ENCODE data around the gene NDUFAF7.

NDUFAF7 gene

GRCh38 chr2:37246205-37246604 is 14.7 kb downstream of the NDUFAF7 start:
- Histone ChIP-seq H4K8ac (ENCODE audit: low read depth, low read length) (no peak overlapping the region), H3K36me3 (ENCODE audit: control insufficient read depth in 1 of 2, insufficient read depth in 2 of 2, low read length in 2 of 2) (peaks cover 8 to 21% of the 10 kb centered on the region in 2 experiments), H2AFZ (ENCODE audit: insufficient read depth, low read length, poor library complexity) (no peak overlapping the region), H3K4ac (ENCODE audit: low read depth, low read length) (no peak overlapping the region), H2BK12ac (ENCODE audit: low read length) (no peak overlapping the region), H3K4me1 (ENCODE audit: control insufficient read depth in 1 of 2, insufficient read depth in 2 of 2, low read length in 2 of 2) (no peaks in the 10 kb centered on the region), H2BK5ac (ENCODE audit: low read depth, low read length, poor library complexity) (no peak overlapping the region), H3K9ac (ENCODE audit: low read length) (no peak overlapping the region), H3K4me2 (ENCODE audit: low read length) (no peak overlapping the region), H3K4me3 (ENCODE audit: low read depth, low read length) (no peak overlapping the region), H3K27me3 (ENCODE audit: insufficient read depth, low read length) (no peaks in the 10 kb centered on the region), H3K79me2 (ENCODE audit: control insufficient read depth, insufficient read depth, low read length, poor library complexity) (no peaks in the 10 kb centered on the region), H3K9me3 (ENCODE audit: insufficient read depth, low read depth, low read length) (no peaks in the 10 kb centered on the region), H3K27ac (ENCODE audit: low read depth, low read length) (no peak overlapping the region), H4K12ac (ENCODE audit: low read depth, low read length) (no peak overlapping the region), H2AK5ac (ENCODE audit: low read length) (no peak overlapping the region), H3K14ac (ENCODE audit: low read length) (no peak overlapping the region), H3K18ac (ENCODE audit: low read length) (no peak overlapping the region), H3K79me1 (ENCODE audit: low read length) (no peaks in the 10 kb centered on the region), H2BK120ac (ENCODE audit: insufficient read depth, low read length, poor library complexity) (no peak overlapping the region), H4K91ac (ENCODE audit: low read depth, low read length) (no peak overlapping the region), H3K23ac (ENCODE audit: low read length) (no peak overlapping the region)
- DNase-seq, result no peak

- no CpG with 5 or more reads among the region's 5 CpGs for WGBS (ENCODE audit: extremely low coverage, insufficient coverage, insufficient read length)
- H3K4me3 ChIP-seq (ENCODE audit: low read depth, low read length), result no peak overlapping the region
- no peak overlapping the region for H3K18ac ChIP-seq (ENCODE audit: low read length)
Observed at GRCh38 chr2:37250869-37251740, 19.6 kb downstream of the NDUFAF7 start.

GRCh38 chr2:37262522-37262921 is 31.1 kb downstream of the NDUFAF7 start:
- no peak overlapping the region for H2BK12ac ChIP-seq (ENCODE audit: low read length)
- no peak overlapping the region for H4K91ac ChIP-seq (ENCODE audit: low read depth, low read length)
- no peak overlapping the region for H3K4me2 ChIP-seq (ENCODE audit: low read length)
- peaks cover 7 to 8% of the 10 kb centered on the region in 2 experiments for H3K36me3 ChIP-seq (ENCODE audit: control insufficient read depth in 1 of 2, insufficient read depth in 2 of 2, low read length in 2 of 2)
- no peak overlapping the region for H2AK5ac ChIP-seq (ENCODE audit: low read length)
- no peak overlapping the region for H3K4me3 ChIP-seq (ENCODE audit: low read depth, low read length)
- H3K27me3 ChIP-seq (ENCODE audit: insufficient read depth, low read length), result no peaks in the 10 kb centered on the region
- WGBS (ENCODE audit: extremely low coverage, insufficient coverage, insufficient read length), result no CpG with 5 or more reads among the region's 2 CpGs
- H2BK120ac ChIP-seq (ENCODE audit: insufficient read depth, low read length, poor library complexity), result no peak overlapping the region
- H4K8ac ChIP-seq (ENCODE audit: low read depth, low read length), result no peak overlapping the region
- H3K23ac ChIP-seq (ENCODE audit: low read length), result no peak overlapping the region
- no peak overlapping the region for H3K4ac ChIP-seq (ENCODE audit: low read depth, low read length)
- no peak overlapping the region for H2BK5ac ChIP-seq (ENCODE audit: low read depth, low read length, poor library complexity)
- H3K79me1 ChIP-seq (ENCODE audit: low read length), result no peaks in the 10 kb centered on the region
- no peak overlapping the region for H4K12ac ChIP-seq (ENCODE audit: low read depth, low read length)
- DNase-seq, result no peak
- no peak overlapping the region for H3K27ac ChIP-seq (ENCODE audit: low read depth, low read length)
- no peak overlapping the region for H3K14ac ChIP-seq (ENCODE audit: low read length)
- H3K18ac ChIP-seq (ENCODE audit: low read length), result no peak overlapping the region
- no peaks in the 10 kb centered on the region for H3K9me3 ChIP-seq (ENCODE audit: insufficient read depth, low read depth, low read length)
- no peaks in the 10 kb centered on the region for H3K79me2 ChIP-seq (ENCODE audit: control insufficient read depth, insufficient read depth, low read length, poor library complexity)
- H3K4me1 ChIP-seq (ENCODE audit: control insufficient read depth in 1 of 2, insufficient read depth in 2 of 2, low read length in 2 of 2), result peaks cover 0 to 2% of the 10 kb centered on the region in 2 experiments
- no peak overlapping the region for H3K9ac ChIP-seq (ENCODE audit: low read length)
- no peak overlapping the region for H2AFZ ChIP-seq (ENCODE audit: insufficient read depth, low read length, poor library complexity)

More at GRCh38 chr2:37250869-37251740, 19.6 kb downstream of the NDUFAF7 start:
- Histone ChIP-seq H3K4me2 (ENCODE audit: low read length) (no peak overlapping the region), H2AK5ac (ENCODE audit: low read length) (no peak overlapping the region), H3K79me2 (ENCODE audit: control insufficient read depth, insufficient read depth, low read length, poor library complexity) (no peaks in the 10 kb centered on the region), H2BK120ac (ENCODE audit: insufficient read depth, low read length, poor library complexity) (no peak overlapping the region), H3K27me3 (ENCODE audit: insufficient read depth, low read length) (no peaks in the 10 kb centered on the region), H2BK12ac (ENCODE audit: low read length) (no peak overlapping the region), H3K4me1 (ENCODE audit: control insufficient read depth in 1 of 2, insufficient read depth in 2 of 2, low read length in 2 of 2) (no peaks in the 10 kb centered on the region), H3K9ac (ENCODE audit: low read length) (no peak overlapping the region), H4K12ac (ENCODE audit: low read depth, low read length) (no peak overlapping the region), H3K9me3 (ENCODE audit: insufficient read depth, low read depth, low read length) (no peaks in the 10 kb centered on the region), H4K8ac (ENCODE audit: low read depth, low read length) (no peak overlapping the region), H3K27ac (ENCODE audit: low read depth, low read length) (no peak overlapping the region), H3K4ac (ENCODE audit: low read depth, low read length) (no peak overlapping the region), H2AFZ (ENCODE audit: insufficient read depth, low read length, poor library complexity) (no peak overlapping the region), H2BK5ac (ENCODE audit: low read depth, low read length, poor library complexity) (no peak overlapping the region), H3K79me1 (ENCODE audit: low read length) (no peaks in the 10 kb centered on the region), H3K36me3 (ENCODE audit: control insufficient read depth in 1 of 2, insufficient read depth in 2 of 2, low read length in 2 of 2) (peaks cover 6 to 31% of the 10 kb centered on the region in 2 experiments), H4K91ac (ENCODE audit: low read depth, low read length) (no peak overlapping the region), H3K23ac (ENCODE audit: low read length) (no peak overlapping the region), H3K14ac (ENCODE audit: low read length) (no peak overlapping the region)
- DNase-seq, result no peak

GRCh38 chr2:37263839-37264238 is 32.4 kb downstream of the NDUFAF7 start:
- no peak overlapping the region for H3K14ac ChIP-seq (ENCODE audit: low read length)
- H3K79me2 ChIP-seq (ENCODE audit: control insufficient read depth, insufficient read depth, low read length, poor library complexity), result no peaks in the 10 kb centered on the region
- no peak overlapping the region for H2AFZ ChIP-seq (ENCODE audit: insufficient read depth, low read length, poor library complexity)
- peaks cover 0 to 2% of the 10 kb centered on the region in 2 experiments for H3K4me1 ChIP-seq (ENCODE audit: control insufficient read depth in 1 of 2, insufficient read depth in 2 of 2, low read length in 2 of 2)
- no peak overlapping the region for H2BK120ac ChIP-seq (ENCODE audit: insufficient read depth, low read length, poor library complexity)
- H3K27ac ChIP-seq (ENCODE audit: low read depth, low read length), result no peak overlapping the region
- DNase-seq, result no peak
- peaks cover 8 to 9% of the 10 kb centered on the region in 2 experiments for H3K36me3 ChIP-seq (ENCODE audit: control insufficient read depth in 1 of 2, insufficient read depth in 2 of 2, low read length in 2 of 2)
- no peak overlapping the region for H3K18ac ChIP-seq (ENCODE audit: low read length)
- no peak overlapping the region for H3K4me3 ChIP-seq (ENCODE audit: low read depth, low read length)
- no peak overlapping the region for H4K8ac ChIP-seq (ENCODE audit: low read depth, low read length)
- H4K91ac ChIP-seq (ENCODE audit: low read depth, low read length), result no peak overlapping the region
- no peak overlapping the region for H2BK5ac ChIP-seq (ENCODE audit: low read depth, low read length, poor library complexity)
- H3K4ac ChIP-seq (ENCODE audit: low read depth, low read length), result no peak overlapping the region
- H3K4me2 ChIP-seq (ENCODE audit: low read length), result no peak overlapping the region
- no CpG with 5 or more reads among the region's 2 CpGs for WGBS (ENCODE audit: extremely low coverage, insufficient coverage, insufficient read length)
- H3K9me3 ChIP-seq (ENCODE audit: insufficient read depth, low read depth, low read length), result no peaks in the 10 kb centered on the region
- H2AK5ac ChIP-seq (ENCODE audit: low read length), result no peak overlapping the region
- H3K9ac ChIP-seq (ENCODE audit: low read length), result no peak overlapping the region
- H3K27me3 ChIP-seq (ENCODE audit: insufficient read depth, low read length), result no peaks in the 10 kb centered on the region
- H4K12ac ChIP-seq (ENCODE audit: low read depth, low read length), result no peak overlapping the region
- H3K23ac ChIP-seq (ENCODE audit: low read length), result no peak overlapping the region
- no peak overlapping the region for H2BK12ac ChIP-seq (ENCODE audit: low read length)
- H3K79me1 ChIP-seq (ENCODE audit: low read length), result no peaks in the 10 kb centered on the region

All from trophoblast cell (in vitro differentiated cells and primary cell).